AG09319 (cell line): ENCODE results near the gene PRKAG2.

Experiments used
- DNase-seq: peaks from one replicate; pipeline ENCODE4 v3.0.0-alpha.2; 2010; ENCODE audit warnings: low read depth; ENCODE audit errors: extremely low read depth
- CTCF ChIP-seq: IDR thresholded peaks from 2 replicates; pipeline ENCODE4 v1.5.1; 2011; ENCODE audit warnings: low read depth, mild to moderate bottlenecking, inconsistent platforms, low read length, moderate library complexity

Gene PRKAG2

GRCh38 chr7:151857866-151858450, 19.0 kb downstream of the PRKAG2 start:
- no peak for DNase-seq
- TF ChIP-seq CTCF: no peak

GRCh38 chr7:151857412-151857811, 19.5 kb downstream of the PRKAG2 start:
- no peak for DNase-seq
- TF ChIP-seq CTCF: no peak

- TF ChIP-seq CTCF: no peak
Observed at GRCh38 chr7:151856516-151856915, 20.4 kb downstream of the PRKAG2 start.

GRCh38 chr7:151856098-151856497, 20.8 kb downstream of the PRKAG2 start:
- DNase-seq: no peak
- TF ChIP-seq CTCF: no peak

More at GRCh38 chr7:151856516-151856915, 20.4 kb downstream of the PRKAG2 start:
- DNase-seq: no peak

GRCh38 chr7:151854720-151855071, 22.2 kb downstream of the PRKAG2 start:
- no peak for TF ChIP-seq CTCF
- no peak for DNase-seq

GRCh38 chr7:151853896-151854719, 22.8 kb downstream of the PRKAG2 start:
- DNase-seq: no peak
- TF ChIP-seq CTCF: no peak
